Measurements from ENCODE around the gene CEBPG.

The CEBPG gene

GRCh38 chr19:33376941-33377557, 3.5 kb downstream of the CEBPG start:
- in situ Hi-C loops (cut with HindIII; ENCODE audit: low sequenced_read_pairs), result no loop called here
- DNase-seq (ENCODE audit: low read depth, low spot score), result no peak
- no peak for TF ChIP-seq CTCF (IDR thresholded peaks at IDR 0.05; ENCODE audit: low read depth, low read length)
- no peak overlapping the region for H3K4me3 ChIP-seq (ENCODE audit: low read depth, low read length)

- no peak for DNase-seq (ENCODE audit: low read depth, low spot score)
- in situ Hi-C loops (cut with HindIII; ENCODE audit: low sequenced_read_pairs), result no loop called here
- no peak for TF ChIP-seq CTCF (IDR thresholded peaks at IDR 0.05; ENCODE audit: low read depth, low read length)
- no peak overlapping the region for H3K4me3 ChIP-seq (ENCODE audit: low read depth, low read length)
Measured at GRCh38 chr19:33377586-33378475, 4.3 kb downstream of the CEBPG start.

GRCh38 chr19:33379151-33379829, 5.8 kb downstream of the CEBPG start:
- no peak for DNase-seq (ENCODE audit: low read depth, low spot score)
- in situ Hi-C loops (cut with HindIII; ENCODE audit: low sequenced_read_pairs), result no loop called here
- H3K4me3 ChIP-seq (ENCODE audit: low read depth, low read length), result no peak overlapping the region
- no peak for TF ChIP-seq CTCF (IDR thresholded peaks at IDR 0.05; ENCODE audit: low read depth, low read length)

GRCh38 chr19:33381101-33381500, 7.6 kb downstream of the CEBPG start:
- TF ChIP-seq CTCF (IDR thresholded peaks at IDR 0.05; ENCODE audit: low read depth, low read length), result no peak
- no peak for DNase-seq (ENCODE audit: low read depth, low spot score)
- H3K4me3 ChIP-seq (ENCODE audit: low read depth, low read length), result no peak overlapping the region
- in situ Hi-C loops (cut with HindIII; ENCODE audit: low sequenced_read_pairs), result no loop called here

GRCh38 chr19:33382006-33382405, 8.5 kb downstream of the CEBPG start:
- no peak for DNase-seq (ENCODE audit: low read depth, low spot score)
- in situ Hi-C loops (cut with HindIII; ENCODE audit: low sequenced_read_pairs), result no loop called here
- TF ChIP-seq CTCF (IDR thresholded peaks at IDR 0.05; ENCODE audit: low read depth, low read length), result no peak

GRCh38 chr19:33382982-33383381, 9.5 kb downstream of the CEBPG start:
- no peak for DNase-seq (ENCODE audit: low read depth, low spot score)
- TF ChIP-seq CTCF (IDR thresholded peaks at IDR 0.05; ENCODE audit: low read depth, low read length), result no peak
- no peak overlapping the region for H3K4me3 ChIP-seq (ENCODE audit: low read depth, low read length)
- in situ Hi-C loops (cut with HindIII; ENCODE audit: low sequenced_read_pairs), result no loop called here

More at GRCh38 chr19:33382006-33382405, 8.5 kb downstream of the CEBPG start:
- H3K4me3 ChIP-seq (ENCODE audit: low read depth, low read length), result no peak overlapping the region
